GM12873 (cell line): ENCODE measurements around the gene TOLLIP.

ENCODE experiments used
- CTCF ChIP-seq: IDR thresholded peaks from 2 replicates; pipeline ENCODE4 v1.5.1; 2012; ENCODE audit warnings: low read depth, mild to moderate bottlenecking, moderate library complexity, low read length, control low read depth; ENCODE audit not compliant: insufficient read depth; ENCODE audit errors: missing control alignments

Gene TOLLIP

GRCh38 chr11:1235901-1236315 is 73.5 kb downstream of the TOLLIP start:
- no peak for TF ChIP-seq CTCF

GRCh38 chr11:1235306-1235900 is 74.0 kb downstream of the TOLLIP start:
- TF ChIP-seq CTCF = no peak

GRCh38 chr11:1234771-1235305 is 74.6 kb downstream of the TOLLIP start:
- no peak for TF ChIP-seq CTCF

GRCh38 chr11:1234054-1234720 is 75.2 kb downstream of the TOLLIP start:
- no peak for TF ChIP-seq CTCF

- no peak for TF ChIP-seq CTCF
Observed at GRCh38 chr11:1233351-1234053, 75.9 kb downstream of the TOLLIP start.

- TF ChIP-seq CTCF = no peak
Observed at GRCh38 chr11:1232883-1233321, 76.5 kb downstream of the TOLLIP start.
